Measurements from ENCODE around the gene TRAM2.

TRAM2 gene

GRCh38 chr6:52536424-52536916 is 40.4 kb downstream of the TRAM2 start:
- H3K4me3 ChIP-seq (ENCODE audit: low read depth, low read length): no peak overlapping the region
- TF ChIP-seq, protein P1, sequence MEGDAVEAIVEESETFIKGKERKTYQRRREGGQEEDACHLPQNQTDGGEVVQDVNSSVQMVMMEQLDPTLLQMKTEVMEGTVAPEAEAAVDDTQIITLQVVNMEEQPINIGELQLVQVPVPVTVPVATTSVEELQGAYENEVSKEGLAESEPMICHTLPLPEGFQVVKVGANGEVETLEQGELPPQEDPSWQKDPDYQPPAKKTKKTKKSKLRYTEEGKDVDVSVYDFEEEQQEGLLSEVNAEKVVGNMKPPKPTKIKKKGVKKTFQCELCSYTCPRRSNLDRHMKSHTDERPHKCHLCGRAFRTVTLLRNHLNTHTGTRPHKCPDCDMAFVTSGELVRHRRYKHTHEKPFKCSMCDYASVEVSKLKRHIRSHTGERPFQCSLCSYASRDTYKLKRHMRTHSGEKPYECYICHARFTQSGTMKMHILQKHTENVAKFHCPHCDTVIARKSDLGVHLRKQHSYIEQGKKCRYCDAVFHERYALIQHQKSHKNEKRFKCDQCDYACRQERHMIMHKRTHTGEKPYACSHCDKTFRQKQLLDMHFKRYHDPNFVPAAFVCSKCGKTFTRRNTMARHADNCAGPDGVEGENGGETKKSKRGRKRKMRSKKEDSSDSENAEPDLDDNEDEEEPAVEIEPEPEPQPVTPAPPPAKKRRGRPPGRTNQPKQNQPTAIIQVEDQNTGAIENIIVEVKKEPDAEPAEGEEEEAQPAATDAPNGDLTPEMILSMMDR (IDR thresholded peaks at IDR 0.05; ENCODE audit: low read depth, low read length): no peak

DNA sequence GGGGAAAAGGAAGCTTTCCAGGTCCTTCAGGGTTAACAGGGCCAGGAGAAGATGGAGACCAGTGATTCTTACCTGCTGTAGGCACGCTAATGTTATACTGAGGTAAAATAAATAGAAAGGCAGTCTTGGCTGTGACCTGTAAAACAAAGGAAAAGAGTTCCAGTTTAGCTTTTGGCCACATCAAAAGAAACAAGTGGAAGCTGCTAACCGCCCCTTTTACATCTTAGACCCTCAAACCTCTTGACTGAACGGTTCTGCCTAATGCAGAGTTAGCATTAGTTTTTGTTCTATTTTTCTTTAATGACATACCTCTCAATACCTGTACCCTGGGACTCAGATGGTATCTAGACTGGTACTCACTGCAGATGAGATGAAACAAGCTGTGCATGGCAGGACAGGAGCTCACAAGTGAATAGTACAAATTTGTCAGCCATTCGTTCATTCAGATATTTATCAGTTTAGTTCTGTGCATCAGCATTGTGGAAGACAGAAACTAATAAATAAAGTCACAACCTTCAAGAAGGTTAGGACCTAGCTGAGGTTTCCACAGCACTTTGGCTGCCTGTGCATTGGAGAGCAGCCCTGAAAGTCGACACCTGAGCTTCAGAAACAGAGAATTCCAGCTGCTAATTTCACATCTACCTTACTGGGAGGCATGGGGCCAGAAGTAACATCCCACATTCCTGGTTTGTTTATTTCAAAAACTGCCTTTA is 41.0 kb downstream of the TRAM2 start:
- H3K4me3 ChIP-seq (ENCODE audit: low read depth, low read length): no peak overlapping the region
- TF ChIP-seq, protein P1 (IDR thresholded peaks at IDR 0.05; ENCODE audit: low read depth, low read length): no peak

GRCh38 chr6:52534966-52535390 is 41.9 kb downstream of the TRAM2 start:
- H3K4me3 ChIP-seq (ENCODE audit: low read depth, low read length): no peak overlapping the region
- TF ChIP-seq, protein P1 (IDR thresholded peaks at IDR 0.05; ENCODE audit: low read depth, low read length): no peak

DNA sequence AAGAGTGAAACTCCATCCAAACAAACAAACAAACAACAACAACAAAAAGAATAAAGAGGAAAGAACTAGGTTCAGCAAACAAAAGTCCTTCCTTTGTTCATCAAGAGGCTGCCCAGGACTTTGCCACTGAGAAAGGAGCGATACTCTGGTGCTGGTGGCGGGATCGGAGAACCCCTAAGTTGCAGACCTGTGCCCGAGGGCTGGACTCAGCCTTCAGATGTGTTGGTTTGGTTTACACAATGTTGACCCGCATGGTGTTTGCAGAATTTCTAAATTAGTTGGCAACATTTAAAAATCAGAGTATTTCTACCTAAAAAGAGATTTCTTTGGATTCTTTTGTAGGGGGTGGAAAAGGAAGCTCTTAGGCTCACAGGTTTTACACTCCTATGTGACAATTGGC is 42.5 kb downstream of the TRAM2 start:
- no peak overlapping the region for H3K4me3 ChIP-seq (ENCODE audit: low read depth, low read length)
- TF ChIP-seq, protein P1 (IDR thresholded peaks at IDR 0.05; ENCODE audit: low read depth, low read length): no peak

- TF ChIP-seq, protein P1 (IDR thresholded peaks at IDR 0.05; ENCODE audit: low read depth, low read length): no peak
These were observed 43.4 kb downstream of the TRAM2 start for GRCh38 chr6:52533491-52533890.

DNA sequence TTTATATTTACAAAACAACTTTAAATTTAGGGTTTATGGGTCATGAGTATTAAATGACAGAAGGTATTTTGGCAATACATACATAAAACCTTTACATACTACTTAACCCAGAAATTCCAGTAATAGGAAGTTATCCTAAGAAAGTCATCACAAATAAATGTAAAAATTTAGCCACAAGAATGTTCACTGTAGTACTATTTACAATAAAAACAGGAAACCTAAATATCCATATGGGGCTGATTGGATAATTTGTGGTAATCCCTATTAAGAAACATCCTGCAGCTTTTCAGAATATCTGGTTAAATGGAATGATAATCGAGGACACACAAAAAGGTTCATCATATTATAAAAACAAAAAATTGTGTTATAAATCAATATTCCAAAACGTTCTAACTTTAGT is 44.4 kb downstream of the TRAM2 start:
- TF ChIP-seq, protein P1 (IDR thresholded peaks at IDR 0.05; ENCODE audit: low read depth, low read length): no peak
- H3K4me3 ChIP-seq (ENCODE audit: low read depth, low read length): no peak overlapping the region

More at GRCh38 chr6:52533491-52533890, 43.4 kb downstream of the TRAM2 start:
- H3K4me3 ChIP-seq (ENCODE audit: low read depth, low read length): no peak overlapping the region

DNA sequence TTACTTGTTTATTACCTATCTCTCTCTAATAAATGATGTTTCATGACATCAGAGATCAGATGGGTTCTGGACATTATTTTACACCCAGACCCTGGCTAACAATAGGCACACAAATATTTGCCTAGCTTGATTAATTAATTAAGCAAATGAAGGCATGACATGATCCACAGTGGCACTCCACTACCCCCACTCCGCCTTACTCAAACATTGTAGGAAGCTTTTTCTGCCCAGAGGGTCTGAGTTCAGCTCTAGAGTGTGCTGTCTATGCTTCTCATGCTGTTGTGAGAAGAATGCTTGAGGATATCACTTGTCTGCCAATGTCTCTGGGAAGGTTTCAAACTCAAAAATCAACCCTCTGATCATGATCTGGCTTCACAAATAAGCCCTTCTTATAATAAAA is 45.0 kb downstream of the TRAM2 start:
- TF ChIP-seq, protein P1 (IDR thresholded peaks at IDR 0.05; ENCODE audit: low read depth, low read length): no peak
- H3K4me3 ChIP-seq (ENCODE audit: low read depth, low read length): no peak overlapping the region

All from WI38 (cell line).